Neural progenitor cell (in vitro differentiated cells): Measurements from ENCODE around the gene PLAGL1.

Experiments used
- CTCF ChIP-seq: fragments of 200-600 bp; sonication (generic); IDR thresholded peaks from 2 replicates; pipeline ENCODE4 v1.5.1; 2017; ENCODE audit warnings: antibody characterized with exemption, mild to moderate bottlenecking
- EZH2 ChIP-seq: fragments of 200-600 bp; sonication (generic); IDR thresholded peaks from 2 replicates; pipeline ENCODE4 v1.6.1; 2017; ENCODE audit warnings: antibody characterized with exemption, mild to moderate bottlenecking, moderate library complexity

- TF ChIP-seq CTCF (no peak), EZH2 (no peak)
Observed at GRCh38 chr6:143934331-143934730, 73.7 kb downstream of the PLAGL1 start.
